ENCODE results near the gene MERTK.

DNA sequence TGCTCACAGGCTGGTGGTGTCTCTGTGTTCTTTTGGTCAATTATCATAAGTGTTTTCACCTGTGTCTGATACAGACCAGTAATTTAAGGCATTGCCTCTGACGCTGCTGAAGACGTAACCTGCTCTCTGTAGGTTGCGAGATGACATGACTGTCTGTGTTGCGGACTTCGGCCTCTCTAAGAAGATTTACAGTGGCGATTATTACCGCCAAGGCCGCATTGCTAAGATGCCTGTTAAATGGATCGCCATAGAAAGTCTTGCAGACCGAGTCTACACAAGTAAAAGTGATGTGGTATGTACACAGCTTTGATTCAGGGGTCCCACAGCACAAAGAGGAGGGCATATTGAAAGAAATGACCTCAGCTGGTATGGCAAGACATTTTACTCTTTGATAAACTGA is 122.9 kb downstream of the MERTK start:
- no peak for TF ChIP-seq CTCF (IDR thresholded peaks at IDR 0.05)
- no peak for TF ChIP-seq POLR2AphosphoS5 (IDR thresholded peaks at IDR 0.05)
- TF ChIP-seq POLR2A (IDR thresholded peaks at IDR 0.05) = no peak

Measured in suprapubic skin (tissue), 4 donors.